Thyroid gland (tissue), 4 donors: Measurements from ENCODE around the gene GFRA1.

Experiments used
- POLR2A ChIP-seq, 2 donors: fragments of 450-650 bp; IDR thresholded peaks; one replicate each; pipeline ENCODE4 v1.6.1; 2017; ENCODE audit warnings: antibody characterized with exemption in 2 of 2, mild to moderate bottlenecking in 2 of 2, moderate library complexity in 1 of 2
- TF ChIP-seq, protein P1 (sequence below), 6 experiments: fragments of 200-600 bp in 3 of 6; fragments of 450-650 bp in 3 of 6; sonication (generic) in 3 of 6; IDR thresholded peaks; one replicate each; pipeline ENCODE4 v1.5.1; 2016 to 2019; ENCODE audit warnings: antibody characterized with exemption in 6 of 6, mild to moderate bottlenecking in 2 of 6, inconsistent platforms in 1 of 6, moderate library complexity in 1 of 6

DNA sequence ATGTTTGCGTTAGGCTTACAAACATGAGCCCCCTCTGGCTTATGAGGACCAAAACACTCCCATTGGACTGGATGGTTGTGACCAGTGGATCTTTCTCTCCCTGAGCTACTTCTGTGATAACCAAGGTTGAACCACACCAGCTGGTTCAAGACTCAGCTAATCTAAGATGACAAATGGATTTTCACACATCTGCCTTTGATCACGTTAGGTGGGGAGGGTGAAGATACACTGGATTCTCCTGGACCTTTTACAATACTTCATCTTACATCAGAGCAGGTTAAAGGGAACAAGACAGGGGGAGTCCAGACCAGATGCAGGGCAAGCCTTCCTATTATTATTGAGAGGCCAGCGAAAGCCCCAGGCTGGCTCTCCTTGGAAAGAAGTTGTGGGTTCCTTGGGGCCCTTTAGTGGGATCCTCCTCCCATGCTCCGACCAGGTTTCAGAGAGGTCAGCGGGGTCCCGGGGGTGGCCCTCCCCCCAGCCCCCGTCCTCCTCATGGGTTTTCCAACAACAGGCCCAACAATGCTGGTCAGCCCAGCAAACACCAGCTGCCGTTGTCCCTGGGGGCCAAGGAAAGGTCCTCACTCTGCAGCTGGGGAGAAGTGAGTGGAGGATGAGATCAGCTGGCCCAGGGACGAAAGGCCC is 2.8 kb downstream of the GFRA1 start:
- TF ChIP-seq POLR2A (IDR thresholded peaks at IDR 0.05) = no peak
- TF ChIP-seq, protein P1, sequence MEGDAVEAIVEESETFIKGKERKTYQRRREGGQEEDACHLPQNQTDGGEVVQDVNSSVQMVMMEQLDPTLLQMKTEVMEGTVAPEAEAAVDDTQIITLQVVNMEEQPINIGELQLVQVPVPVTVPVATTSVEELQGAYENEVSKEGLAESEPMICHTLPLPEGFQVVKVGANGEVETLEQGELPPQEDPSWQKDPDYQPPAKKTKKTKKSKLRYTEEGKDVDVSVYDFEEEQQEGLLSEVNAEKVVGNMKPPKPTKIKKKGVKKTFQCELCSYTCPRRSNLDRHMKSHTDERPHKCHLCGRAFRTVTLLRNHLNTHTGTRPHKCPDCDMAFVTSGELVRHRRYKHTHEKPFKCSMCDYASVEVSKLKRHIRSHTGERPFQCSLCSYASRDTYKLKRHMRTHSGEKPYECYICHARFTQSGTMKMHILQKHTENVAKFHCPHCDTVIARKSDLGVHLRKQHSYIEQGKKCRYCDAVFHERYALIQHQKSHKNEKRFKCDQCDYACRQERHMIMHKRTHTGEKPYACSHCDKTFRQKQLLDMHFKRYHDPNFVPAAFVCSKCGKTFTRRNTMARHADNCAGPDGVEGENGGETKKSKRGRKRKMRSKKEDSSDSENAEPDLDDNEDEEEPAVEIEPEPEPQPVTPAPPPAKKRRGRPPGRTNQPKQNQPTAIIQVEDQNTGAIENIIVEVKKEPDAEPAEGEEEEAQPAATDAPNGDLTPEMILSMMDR (IDR thresholded peaks at IDR 0.05) = no peak
